ENCODE measurements around the gene SSR1. TPM values are rescaled to one million over a fixed set of nuclear protein-coding genes. Genes with fewer than 3 reads are reported as not detected.

Gene SSR1
- total RNA-seq, 1 experiment from 2014 or later = 65.2 TPM

GRCh38 chr6:7236306-7237209 is 76.4 kb downstream of the SSR1 start:
- intact Hi-C loops (cut with micrococcal nuclease) = no loop called here
- no peaks in the 10 kb centered on the region for H3K9me3 ChIP-seq (ENCODE audit: low read length)
- H3K27ac ChIP-seq (ENCODE audit: low read length) = peak overlapping the region; percentile 95
- peak overlapping the region; percentile 78 for H3K4me2 ChIP-seq (ENCODE audit: low read length)
- peak; percentile 87 for DNase-seq
- H3K4me1 ChIP-seq (ENCODE audit: insufficient read depth, low read length) = peaks cover 36% of the 10 kb centered on the region
- H3K9me2 ChIP-seq (replicated peaks; ENCODE audit: low read length) = no peaks in the 10 kb centered on the region
- no TSS peak for BruUV-seq (replicated peaks)
- H3K4me3 ChIP-seq (ENCODE audit: low read length) = peak overlapping the region; percentile 44
- peak; percentile 78 for ATAC-seq
- POLR2A ChIA-PET (ENCODE audit: unreplicated experiment) = interaction anchor here (0.6 kb wide), 1 partner anchor 26 kb away, joined by 3 read pairs; no protein-coding TSS in a partner anchor
- TF ChIP-seq EZH2 (IDR thresholded peaks at IDR 0.05; ENCODE audit: low read length, unreplicated experiment) (no peak), CTCF (conservative IDR thresholded peaks at IDR 0.05; ENCODE audit: low read depth, low read length) (no peak), EZH2phosphoT487 (IDR thresholded peaks at IDR 0.05; ENCODE audit: borderline replicate concordance, low read length) (no peak)
- peaks cover 60% of the 10 kb centered on the region for H3K79me2 ChIP-seq (ENCODE audit: low read length)
- H3K27me3 ChIP-seq (ENCODE audit: low read length) = no peaks in the 10 kb centered on the region
- H2AFZ ChIP-seq (ENCODE audit: low read length) = peak overlapping the region; percentile 44; the same call in 1 of the 2 replicates
- no peaks in the 10 kb centered on the region for H3F3A ChIP-seq (ENCODE audit: low read length, unreplicated experiment)
- no peaks in the 10 kb centered on the region for H4K20me1 ChIP-seq (ENCODE audit: low read length)
- CTCF ChIA-PET = interaction anchor here (0.6 kb wide), 1 partner anchor 478 kb away, joined by 6 read pairs; no protein-coding TSS in a partner anchor
- H3K36me3 ChIP-seq (ENCODE audit: low read depth, low read length) = peaks cover 15% of the 10 kb centered on the region; the same call in 1 of the 2 replicates
- H3K9ac ChIP-seq (ENCODE audit: low read length) = peak overlapping the region; percentile 69

GRCh38 chr6:7235712-7236305 is 77.2 kb downstream of the SSR1 start:
- intact Hi-C loops (cut with micrococcal nuclease) = no loop called here
- POLR2A ChIA-PET (ENCODE audit: unreplicated experiment) = interaction anchor here (0.6 kb wide), 1 partner anchor 26 kb away, joined by 3 read pairs; no protein-coding TSS in a partner anchor
- CTCF ChIA-PET = interaction anchor here (0.5 to 0.7 kb wide), 2 partner anchors 18 to 477 kb away, joined by 3 read pairs; no protein-coding TSS in a partner anchor
- peak overlapping the region; percentile 78 for H3K4me2 ChIP-seq (ENCODE audit: low read length)
- peak overlapping the region; percentile 69 for H3K9ac ChIP-seq (ENCODE audit: low read length)
- H3K27ac ChIP-seq (ENCODE audit: low read length) = peak overlapping the region; percentile 95
- H3K9me3 ChIP-seq (ENCODE audit: low read length) = no peaks in the 10 kb centered on the region
- peak overlapping the region; percentile 44; the same call in 1 of the 2 replicates for H2AFZ ChIP-seq (ENCODE audit: low read length)
- peak; percentile 59 for DNase-seq
- BruUV-seq (replicated peaks) = no TSS peak
- H3K4me3 ChIP-seq (ENCODE audit: low read length) = peak overlapping the region; percentile 28; the same call in 1 of the 2 replicates
- peaks cover 34% of the 10 kb centered on the region for H3K4me1 ChIP-seq (ENCODE audit: insufficient read depth, low read length)
- ATAC-seq = peak; percentile 68
- peaks cover 57% of the 10 kb centered on the region for H3K79me2 ChIP-seq (ENCODE audit: low read length)
- no peaks in the 10 kb centered on the region for H3K9me2 ChIP-seq (replicated peaks; ENCODE audit: low read length)
- TF ChIP-seq EZH2phosphoT487 (IDR thresholded peaks at IDR 0.05; ENCODE audit: borderline replicate concordance, low read length) = no peak
- no peaks in the 10 kb centered on the region for H3F3A ChIP-seq (ENCODE audit: low read length, unreplicated experiment)
- H3K27me3 ChIP-seq (ENCODE audit: low read length) = no peaks in the 10 kb centered on the region
- H3K36me3 ChIP-seq (ENCODE audit: low read depth, low read length) = peaks cover 18% of the 10 kb centered on the region; the same call in 1 of the 2 replicates
- no peaks in the 10 kb centered on the region for H4K20me1 ChIP-seq (ENCODE audit: low read length)

- Histone ChIP-seq H3K9me2 (replicated peaks; ENCODE audit: low read length) (no peaks in the 10 kb centered on the region), H3K27me3 (ENCODE audit: low read length) (no peaks in the 10 kb centered on the region), H3K27ac (ENCODE audit: low read length) (no peak overlapping the region), H3K4me1 (ENCODE audit: insufficient read depth, low read length) (peaks cover 34% of the 10 kb centered on the region), H3K9ac (ENCODE audit: low read length) (no peak overlapping the region), H3K4me2 (ENCODE audit: low read length) (no peak overlapping the region), H3F3A (ENCODE audit: low read length, unreplicated experiment) (no peaks in the 10 kb centered on the region), H3K9me3 (ENCODE audit: low read length) (no peaks in the 10 kb centered on the region), H4K20me1 (ENCODE audit: low read length) (no peaks in the 10 kb centered on the region), H3K4me3 (ENCODE audit: low read length) (no peak overlapping the region), H2AFZ (ENCODE audit: low read length) (no peak overlapping the region), H3K79me2 (ENCODE audit: low read length) (peaks cover 48% of the 10 kb centered on the region), H3K36me3 (ENCODE audit: low read depth, low read length) (peaks cover 30% of the 10 kb centered on the region; the same call in 1 of the 2 replicates)
- no peak for ATAC-seq
- POLR2A ChIA-PET (ENCODE audit: unreplicated experiment) = no interaction called here
- intact Hi-C loops (cut with micrococcal nuclease) = no loop called here
- no peak for TF ChIP-seq CTCF (conservative IDR thresholded peaks at IDR 0.05; ENCODE audit: low read depth, low read length)
- CTCF ChIA-PET = no interaction called here
- no peak for DNase-seq
- BruUV-seq (replicated peaks) = no TSS peak
Observed at GRCh38 chr6:7234547-7234946, 78.5 kb downstream of the SSR1 start.

Data from PC-3 (cell line).